Suprapubic skin (tissue), 4 donors: ENCODE results near the gene SRGAP1.

Source experiments
- CTCF ChIP-seq, 2 donors: fragments of 200-600 bp in 1 of 2; fragments of 450-650 bp in 1 of 2; sonication (generic) in 1 of 2; IDR thresholded peaks; one replicate each; pipeline ENCODE4 v1.5.1; 2016 to 2019; ENCODE audit warnings: antibody characterized with exemption in 2 of 2, mild to moderate bottlenecking in 1 of 2, moderate library complexity in 1 of 2
- EP300 ChIP-seq: sonication (generic); formaldehyde crosslinking; IDR thresholded peaks from one replicate; pipeline ENCODE4 v1.6.1; 2017; ENCODE audit warnings: antibody characterized with exemption
- POLR2A ChIP-seq, 2 donors: fragments of 450-650 bp; IDR thresholded peaks; one replicate each; pipeline ENCODE4 v1.6.1; 2017; ENCODE audit warnings: antibody characterized with exemption in 2 of 2, mild to moderate bottlenecking in 2 of 2, moderate library complexity in 2 of 2
- POLR2AphosphoS5 ChIP-seq, 3 donors: sonication (generic); formaldehyde crosslinking; IDR thresholded peaks; one replicate each; pipeline ENCODE4 v1.6.1; 2017; ENCODE audit warnings: antibody characterized with exemption in 3 of 3

- TF ChIP-seq CTCF (IDR thresholded peaks at IDR 0.05) (no peak), POLR2AphosphoS5 (IDR thresholded peaks at IDR 0.05) (no peak), POLR2A (IDR thresholded peaks at IDR 0.05) (no peak), EP300 (no peak)
Measured at GRCh38 chr12:63821781-63822251, 22.7 kb upstream of the SRGAP1 start.
